Measurements from ENCODE around the gene MAPKAPK2. TPM values are rescaled to one million over a fixed set of nuclear protein-coding genes. Genes with fewer than 3 reads are reported as not detected.

MAPKAPK2 gene
- total and polyA plus RNA-seq, 8 donors = 53.1 to 113 (median 61.8) TPM

DNA sequence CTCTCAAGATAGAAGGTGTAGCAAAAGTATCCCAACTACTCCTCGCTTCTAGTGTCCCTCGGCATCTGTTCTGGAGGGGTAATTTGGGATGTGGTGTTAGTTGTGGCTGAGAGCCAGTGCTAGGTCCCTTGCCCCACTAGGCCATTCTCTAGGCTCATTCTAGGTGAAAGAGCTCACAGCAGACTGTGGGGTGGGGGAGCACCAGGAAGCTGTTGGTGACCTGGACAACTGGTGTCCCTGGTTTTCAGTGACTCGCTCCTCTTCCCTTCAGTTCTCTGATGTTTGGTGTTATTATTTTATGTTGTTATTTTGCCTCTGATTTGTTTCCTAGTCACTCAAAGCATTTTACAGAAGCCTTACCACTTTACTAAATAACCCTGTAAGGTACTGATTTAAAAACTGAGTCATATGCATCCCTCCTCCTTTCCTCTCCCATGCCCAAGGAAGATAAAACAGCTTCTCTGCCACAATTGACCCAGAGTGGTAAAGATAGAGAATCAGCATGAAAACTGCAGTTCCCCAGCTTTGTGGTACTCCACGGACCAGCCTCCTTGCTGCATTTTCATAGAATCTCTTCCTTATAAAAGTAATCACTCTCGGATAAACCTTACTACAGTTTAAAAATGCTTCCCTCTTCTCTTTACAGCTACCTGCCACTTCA is 35.3 kb upstream of the MAPKAPK2 start:
- Histone ChIP-seq H3K27ac (peak overlapping the region in 1 of 2 donors; percentile 30), H3K4me1 (no peaks in the 10 kb centered on the region), H3K4me3 (no peak overlapping the region), H3K36me3 (peaks cover 0 to 17% of the 10 kb centered on the region in 2 donors), H3K27me3 (no peaks in the 10 kb centered on the region), H3K9me3 (no peaks in the 10 kb centered on the region)
- DNase-seq (no peak), ATAC-seq (no peak)
- TF ChIP-seq, protein P1, sequence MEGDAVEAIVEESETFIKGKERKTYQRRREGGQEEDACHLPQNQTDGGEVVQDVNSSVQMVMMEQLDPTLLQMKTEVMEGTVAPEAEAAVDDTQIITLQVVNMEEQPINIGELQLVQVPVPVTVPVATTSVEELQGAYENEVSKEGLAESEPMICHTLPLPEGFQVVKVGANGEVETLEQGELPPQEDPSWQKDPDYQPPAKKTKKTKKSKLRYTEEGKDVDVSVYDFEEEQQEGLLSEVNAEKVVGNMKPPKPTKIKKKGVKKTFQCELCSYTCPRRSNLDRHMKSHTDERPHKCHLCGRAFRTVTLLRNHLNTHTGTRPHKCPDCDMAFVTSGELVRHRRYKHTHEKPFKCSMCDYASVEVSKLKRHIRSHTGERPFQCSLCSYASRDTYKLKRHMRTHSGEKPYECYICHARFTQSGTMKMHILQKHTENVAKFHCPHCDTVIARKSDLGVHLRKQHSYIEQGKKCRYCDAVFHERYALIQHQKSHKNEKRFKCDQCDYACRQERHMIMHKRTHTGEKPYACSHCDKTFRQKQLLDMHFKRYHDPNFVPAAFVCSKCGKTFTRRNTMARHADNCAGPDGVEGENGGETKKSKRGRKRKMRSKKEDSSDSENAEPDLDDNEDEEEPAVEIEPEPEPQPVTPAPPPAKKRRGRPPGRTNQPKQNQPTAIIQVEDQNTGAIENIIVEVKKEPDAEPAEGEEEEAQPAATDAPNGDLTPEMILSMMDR (IDR thresholded peaks at IDR 0.05) = no peak
- intact Hi-C loops (cut with DNase I) = no loop called here

DNA sequence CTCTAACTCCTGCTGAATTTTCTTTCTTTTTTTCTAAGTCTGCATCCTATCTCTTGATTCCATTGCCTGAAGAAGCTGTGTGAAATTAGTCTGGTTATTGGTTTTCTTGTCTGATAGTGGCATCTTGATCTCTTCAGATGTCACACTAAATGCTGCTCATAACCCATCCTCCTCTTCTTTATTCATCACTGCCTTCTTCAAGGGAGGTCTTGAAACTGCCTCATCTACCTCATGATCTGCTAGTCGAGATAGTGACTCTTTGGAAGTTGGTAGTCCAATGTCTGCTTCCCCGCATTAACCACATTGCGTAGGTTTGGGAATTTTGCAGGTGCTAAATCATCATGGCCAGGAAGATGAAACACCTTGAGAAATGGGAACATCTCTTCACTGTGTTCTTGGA is 33.7 kb upstream of the MAPKAPK2 start:
- Histone ChIP-seq H3K27ac (no peak overlapping the region), H3K36me3 (peaks cover 0 to 17% of the 10 kb centered on the region in 2 donors), H3K4me1 (no peaks in the 10 kb centered on the region), H3K4me3 (no peak overlapping the region), H3K27me3 (no peaks in the 10 kb centered on the region), H3K9me3 (no peaks in the 10 kb centered on the region)
- intact Hi-C loops (cut with DNase I) = no loop called here
- no peak for DNase-seq
- ATAC-seq = no peak
- TF ChIP-seq, protein P1 (IDR thresholded peaks at IDR 0.05) = no peak

DNA sequence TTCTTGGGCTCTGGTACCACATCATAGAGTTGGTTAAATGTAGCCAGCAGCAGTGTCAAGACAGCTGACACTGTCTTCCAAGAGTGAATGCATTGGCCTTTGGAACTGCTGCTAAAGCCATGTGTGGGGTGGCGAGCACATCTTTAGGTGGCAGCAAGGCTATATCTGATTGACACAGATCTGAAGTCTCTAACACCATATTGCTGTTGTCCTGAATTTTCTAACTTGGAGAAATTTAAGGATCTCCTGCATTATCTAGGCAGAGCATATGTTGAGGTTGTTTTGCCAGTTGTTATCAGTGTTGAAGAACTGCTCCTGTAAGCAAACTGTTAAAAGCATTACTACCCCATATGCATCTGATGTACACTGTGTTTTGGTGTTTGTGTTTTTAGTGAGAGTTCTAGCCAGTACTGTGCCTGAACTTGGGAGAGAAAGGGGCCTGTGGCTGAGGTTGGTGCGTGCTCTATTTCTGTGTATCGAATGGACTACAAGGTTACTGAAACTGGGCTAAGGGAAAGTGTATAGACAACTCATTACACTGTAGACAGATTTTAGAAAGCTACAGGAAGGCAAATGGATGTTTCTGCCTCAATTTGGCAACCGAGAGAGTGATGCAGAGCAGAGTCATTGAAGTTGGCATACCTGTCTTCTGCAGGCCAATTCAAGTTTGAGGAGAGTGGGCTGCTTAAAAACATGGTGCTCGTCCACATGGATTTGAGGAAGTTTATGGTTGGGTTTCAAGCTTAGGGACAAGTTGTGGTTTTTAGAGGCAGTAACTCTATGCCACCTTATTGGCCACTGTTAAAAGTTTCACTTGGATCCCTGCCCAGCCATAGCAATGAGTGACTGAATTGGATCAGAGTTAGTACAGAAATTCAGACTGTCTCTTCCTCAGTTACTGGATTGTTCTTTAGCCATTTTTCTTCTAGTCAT is 32.5 kb upstream of the MAPKAPK2 start:
- no peaks in the 10 kb centered on the region for H3K9me3 ChIP-seq
- ATAC-seq = peak; percentile 38
- H3K27ac ChIP-seq = no peak overlapping the region
- no peak for DNase-seq
- no peak overlapping the region for H3K4me3 ChIP-seq
- intact Hi-C loops (cut with DNase I) = no loop called here
- H3K4me1 ChIP-seq = no peaks in the 10 kb centered on the region
- H3K27me3 ChIP-seq = no peaks in the 10 kb centered on the region
- peaks cover 0 to 16% of the 10 kb centered on the region in 2 donors for H3K36me3 ChIP-seq
- TF ChIP-seq, protein P1 (IDR thresholded peaks at IDR 0.05) = no peak

DNA sequence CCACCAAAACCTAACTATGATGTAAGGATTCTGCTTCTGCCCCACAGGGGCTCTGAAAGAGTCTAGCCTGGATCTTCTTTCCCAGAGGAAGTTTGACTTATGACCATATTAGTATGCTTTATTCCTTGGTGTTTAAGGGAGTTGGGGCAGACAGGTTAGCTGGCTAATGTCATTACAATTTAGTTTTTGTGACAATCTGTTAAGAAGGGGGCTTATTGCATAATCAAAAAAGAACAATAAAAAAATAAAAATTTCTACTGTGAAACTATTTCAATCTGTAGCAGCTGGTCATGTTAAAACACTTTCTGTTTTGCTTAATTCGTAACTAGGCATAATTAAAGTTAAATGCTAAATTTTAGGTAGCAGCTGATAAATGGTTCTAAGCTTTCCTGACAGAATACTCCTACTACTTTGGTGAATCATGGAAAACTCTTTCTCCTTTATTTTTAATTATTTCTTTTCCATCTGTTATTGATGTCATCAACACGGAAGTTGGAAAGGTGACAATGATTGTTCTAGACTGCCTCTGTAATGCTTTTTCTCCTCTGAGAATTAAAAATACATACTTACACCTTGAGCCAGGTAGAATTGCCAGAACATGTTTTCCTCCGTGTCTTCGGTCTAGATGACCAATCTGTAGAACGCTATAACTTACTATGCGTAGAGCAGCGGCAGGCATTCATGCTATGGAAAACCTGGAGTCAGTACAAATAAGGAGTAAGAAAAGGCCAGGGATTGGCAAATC is 30.8 kb upstream of the MAPKAPK2 start:
- ATAC-seq (no peak), DNase-seq (no peak)
- intact Hi-C loops (cut with DNase I) = no loop called here
- Histone ChIP-seq H3K27me3 (peaks cover 0 to 7% of the 10 kb centered on the region in 2 donors), H3K4me3 (no peak overlapping the region), H3K9me3 (no peaks in the 10 kb centered on the region), H3K4me1 (peaks cover 6 to 11% of the 10 kb centered on the region in 2 donors), H3K36me3 (no peaks in the 10 kb centered on the region), H3K27ac (no peak overlapping the region)
- TF ChIP-seq, protein P1 (IDR thresholded peaks at IDR 0.05) = no peak
